Muscle layer of duodenum (tissue), 2 donors: ENCODE measurements around the gene FOLH1.
"Not testable (repeated sequence)": the region's sequence is repeated elsewhere in the genome, so short reads cannot be mapped to it uniquely, and the experiment has no call there.

Experiments
- H3K27ac ChIP-seq: one replicate; pipeline ENCODE4 v1.7.0; 2013; ENCODE audit warnings: mild to moderate bottlenecking, low read length
- H3K27me3 ChIP-seq: one replicate; pipeline ENCODE4 v1.7.0; 2013; ENCODE audit warnings: low read depth, mild to moderate bottlenecking, control low read depth, low read length
- H3K36me3 ChIP-seq, 2 donors: one replicate each; pipeline ENCODE4 v1.7.0; 2013; ENCODE audit warnings: low read length in 2 of 2, control low read depth in 1 of 2, mild to moderate bottlenecking in 1 of 2; ENCODE audit not compliant: insufficient read depth in 2 of 2, control insufficient read depth in 1 of 2
- H3K4me1 ChIP-seq, 2 donors: one replicate each; pipeline ENCODE4 v1.7.0; 2013; ENCODE audit warnings: low read length in 2 of 2, mild to moderate bottlenecking in 2 of 2, control low read depth in 1 of 2, moderate library complexity in 1 of 2; ENCODE audit not compliant: insufficient read depth in 2 of 2, control insufficient read depth in 1 of 2
- H3K4me3 ChIP-seq, 2 donors: one replicate each; pipeline ENCODE4 v1.7.0; 2013; ENCODE audit warnings: low read length in 2 of 2, low read depth in 1 of 2, mild to moderate bottlenecking in 1 of 2
- H3K9me3 ChIP-seq, 2 donors: one replicate each; pipeline ENCODE4 v1.7.0; 2013; ENCODE audit warnings: low read length in 2 of 2, control low read depth in 1 of 2, mild to moderate bottlenecking in 1 of 2; ENCODE audit not compliant: control insufficient read depth in 1 of 2
- donor health status: healthy.

Gene FOLH1

DNA sequence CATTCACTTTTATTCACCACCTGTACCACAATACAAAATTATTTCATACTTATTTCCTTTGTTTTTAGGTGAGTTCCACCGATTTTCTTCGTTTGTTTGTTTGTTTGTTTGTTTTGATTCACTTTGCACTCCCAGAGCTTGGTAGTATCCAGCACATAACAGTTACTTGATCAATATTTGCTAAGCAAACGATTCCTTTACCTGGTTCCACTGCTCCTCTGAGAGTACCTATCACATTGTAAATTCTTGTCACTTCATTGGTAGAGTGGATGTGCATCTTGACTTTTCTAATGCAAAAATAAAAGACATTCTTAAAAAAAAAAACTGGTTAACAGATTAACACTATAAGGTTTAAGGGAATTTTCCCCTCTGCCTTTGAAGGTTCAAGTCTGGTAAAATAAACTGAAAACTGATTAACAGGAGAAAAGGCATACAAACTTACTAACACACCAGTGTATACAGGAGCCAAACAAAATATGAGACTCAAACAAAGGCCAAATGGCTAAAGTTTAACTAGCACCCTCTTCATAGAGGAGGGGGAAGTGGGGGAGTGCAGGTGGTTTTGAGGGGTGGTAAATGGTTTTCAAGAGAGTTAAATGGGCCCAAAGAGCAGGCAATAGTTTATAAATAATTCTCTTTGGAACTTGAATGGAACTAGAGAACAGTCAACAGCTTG lies 33.6 kb downstream of the FOLH1 start:
- not testable (repeated sequence) for H3K27ac ChIP-seq, H3K36me3 ChIP-seq, H3K4me3 ChIP-seq, H3K27me3 ChIP-seq, H3K4me1 ChIP-seq, H3K9me3 ChIP-seq

DNA sequence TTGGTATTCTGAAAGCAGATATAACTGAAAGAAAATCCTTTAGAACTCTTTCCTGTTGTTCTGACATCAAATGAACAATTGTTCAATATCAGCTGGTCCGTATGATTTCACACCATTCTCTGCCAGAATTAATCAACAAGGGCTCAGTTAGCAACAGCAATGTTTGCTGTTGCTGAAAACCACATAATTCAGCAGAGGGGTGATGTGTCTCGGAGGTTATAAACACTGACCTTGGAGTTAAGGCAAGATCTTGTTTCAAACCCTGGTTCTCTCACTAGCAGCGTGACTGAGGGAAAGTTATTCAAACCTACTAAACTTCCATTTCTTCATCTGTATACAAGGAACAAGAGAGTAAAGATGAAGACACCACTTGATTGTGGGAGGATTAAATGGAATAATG lies 36.8 kb downstream of the FOLH1 start:
- H3K36me3 ChIP-seq, H3K27ac ChIP-seq: not testable (repeated sequence)

DNA sequence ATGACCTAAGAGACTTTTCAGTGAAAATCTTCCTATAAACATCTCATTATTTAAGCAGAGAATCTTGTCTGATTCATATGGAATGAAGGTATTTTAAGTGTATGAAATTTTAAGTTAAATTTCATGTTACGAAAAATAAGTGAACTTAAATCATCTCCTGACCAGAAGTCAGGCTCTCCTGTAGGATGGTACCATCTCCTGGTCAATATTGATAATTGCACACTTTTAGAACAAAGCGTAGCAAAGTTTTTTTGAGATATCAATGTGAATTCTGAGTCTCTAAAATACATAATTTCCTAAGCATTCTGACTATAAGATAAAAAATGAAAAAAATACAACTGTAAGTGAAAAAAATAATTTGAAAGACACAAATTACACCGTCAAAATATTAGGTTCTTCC lies 38.8 kb downstream of the FOLH1 start:
- not testable (repeated sequence) for H3K4me3 ChIP-seq, H3K27me3 ChIP-seq, H3K36me3 ChIP-seq, H3K27ac ChIP-seq, H3K9me3 ChIP-seq, H3K4me1 ChIP-seq

More for the DNA sequence above, 36.8 kb downstream of the FOLH1 start:
- not testable (repeated sequence) for H3K9me3 ChIP-seq, H3K4me1 ChIP-seq, H3K4me3 ChIP-seq, H3K27me3 ChIP-seq

DNA sequence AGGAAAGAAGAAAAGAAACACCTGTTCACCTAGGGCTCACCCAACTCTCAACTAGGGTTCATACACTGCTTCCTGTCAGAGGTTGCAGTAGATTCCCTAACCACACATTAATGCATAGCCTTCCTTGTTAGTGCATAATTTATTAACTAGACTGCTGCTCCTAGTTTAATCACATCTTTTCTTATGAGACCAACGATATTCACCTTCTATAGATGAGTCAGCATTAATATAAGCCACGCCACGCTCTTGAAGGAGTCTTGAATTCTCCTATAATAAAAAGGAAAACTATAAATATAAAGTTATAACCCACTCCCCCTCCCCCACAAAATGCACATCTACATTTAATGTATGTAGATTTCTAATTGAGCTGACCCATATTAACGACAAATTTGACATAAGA lies 39.4 kb downstream of the FOLH1 start:
- H3K27me3 ChIP-seq, H3K4me1 ChIP-seq, H3K36me3 ChIP-seq, H3K9me3 ChIP-seq, H3K4me3 ChIP-seq, H3K27ac ChIP-seq: not testable (repeated sequence)

DNA sequence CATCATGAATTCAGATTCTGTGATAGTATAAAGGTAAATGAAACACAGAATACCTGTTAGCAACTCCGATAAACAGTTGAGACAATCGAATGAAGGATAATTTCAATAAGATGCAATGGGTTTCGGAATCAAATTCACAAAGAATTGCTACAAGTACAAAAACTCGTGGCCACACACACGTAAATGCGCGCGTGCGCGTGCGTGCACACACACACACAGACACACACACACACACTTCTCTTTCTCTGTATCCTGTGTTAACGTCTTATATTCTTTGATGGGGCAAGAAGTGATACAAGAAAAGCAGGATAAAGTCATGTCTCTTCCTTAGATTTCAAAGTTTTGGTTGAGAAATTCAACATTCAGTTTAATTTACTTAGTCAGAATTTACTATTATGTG lies 57.2 kb downstream of the FOLH1 start:
- no peaks in the 10 kb centered on the region for H3K9me3 ChIP-seq
- no peaks in the 10 kb centered on the region for H3K36me3 ChIP-seq
- H3K27me3 ChIP-seq, result no peaks in the 10 kb centered on the region
- H3K4me1 ChIP-seq, result no peaks in the 10 kb centered on the region
- no peak overlapping the region for H3K4me3 ChIP-seq
- no peak overlapping the region for H3K27ac ChIP-seq

DNA sequence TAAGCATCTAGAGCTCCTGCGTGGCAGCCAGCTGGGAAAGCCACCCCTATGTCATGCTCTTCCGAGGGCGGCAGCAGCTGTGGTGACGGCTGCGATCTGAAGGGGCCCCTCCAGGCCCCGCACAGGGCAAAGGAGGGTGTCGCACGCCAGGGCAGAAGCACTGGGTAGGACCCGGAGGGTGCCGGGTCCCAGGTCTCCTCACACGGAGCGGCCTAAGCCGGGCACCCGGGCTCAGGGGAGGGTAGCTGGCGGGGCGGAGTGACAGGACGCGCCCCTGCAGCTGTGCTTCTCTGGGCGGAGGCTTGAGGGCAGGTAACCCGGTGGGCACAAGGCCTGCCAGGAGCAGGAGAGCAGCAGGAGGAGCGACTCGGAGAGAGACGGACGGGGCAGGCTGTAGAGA lies 106.0 kb downstream of the FOLH1 start:
- not testable (repeated sequence) for H3K36me3 ChIP-seq, H3K27me3 ChIP-seq, H3K27ac ChIP-seq, H3K4me3 ChIP-seq, H3K9me3 ChIP-seq, H3K4me1 ChIP-seq
